WTC11 (cell line): ENCODE data around the gene PIK3CB. TPM values are rescaled to one million over a fixed set of nuclear protein-coding genes. Genes with fewer than 3 reads are reported as not detected.

Source experiments
- ATAC-seq: fragments of 200-7000 bp; cut with Tn5 transposase; 2 replicates; pipeline ENCODE4 v1.10.0; 2021; ENCODE audit warnings: mild to moderate bottlenecking, moderate library complexity
- CTCF ChIA-PET: fragments of 300-600 bp; sonication (Branson Sonifier 250); formaldehyde crosslinking; loops from one replicate; lab custom pipeline; 2021; ENCODE audit warnings: antibody characterized with exemption; lab: Charles Lee
- POLR2A ChIA-PET: fragments of 350-600 bp; sonication (Branson Sonifier 250); formaldehyde crosslinking; loops from one replicate; lab custom pipeline; 2021; ENCODE audit warnings: antibody characterized with exemption; lab: Charles Lee
- DNase-seq: peaks from one replicate; pipeline ENCODE4 v3.0.0; 2021; ENCODE audit warnings: low spot score
- H3K27ac Mint-ChIP-seq: 2 replicates; pipeline ENCODE4 v1.8.0; 2021; ENCODE audit warnings: mixed read lengths
- H3K27me3 Mint-ChIP-seq: 2 replicates; pipeline ENCODE4 v1.8.0; 2021; ENCODE audit warnings: low read depth, mild to moderate bottlenecking, moderate library complexity, mixed read lengths
- H3K36me3 Mint-ChIP-seq: 2 replicates; pipeline ENCODE4 v1.8.0; 2021; ENCODE audit warnings: mixed read lengths
- H3K4me1 Mint-ChIP-seq: 2 replicates; pipeline ENCODE4 v1.8.0; 2022; ENCODE audit warnings: mixed read lengths
- H3K4me3 Mint-ChIP-seq: 2 replicates; pipeline ENCODE4 v1.8.0; 2021; ENCODE audit warnings: mild to moderate bottlenecking, moderate library complexity, mixed read lengths
- H3K9me3 Mint-ChIP-seq: 2 replicates; pipeline ENCODE4 v1.8.0; 2021; ENCODE audit warnings: mixed read lengths
- ATF1 ChIP-seq: sonication (generic); formaldehyde crosslinking; IDR thresholded peaks from 2 replicates; pipeline ENCODE4 v1.8.1; 2023; ENCODE audit warnings: mild to moderate bottlenecking, moderate library complexity, missing genetic modification reagents
- CREM ChIP-seq: sonication (generic); formaldehyde crosslinking; IDR thresholded peaks from 2 replicates; pipeline ENCODE4 v1.8.1; 2022; ENCODE audit warnings: mild to moderate bottlenecking, missing genetic modification reagents, moderate library complexity
- ELF4 ChIP-seq: sonication (generic); formaldehyde crosslinking; IDR thresholded peaks from 2 replicates; pipeline ENCODE4 v1.8.1; 2022; ENCODE audit warnings: low read depth, mild to moderate bottlenecking, moderate library complexity, missing genetic modification reagents
- FOXJ3 ChIP-seq: sonication (generic); formaldehyde crosslinking; IDR thresholded peaks from 2 replicates; pipeline ENCODE4 v1.9.0; 2021; ENCODE audit warnings: missing genetic modification reagents, mild to moderate bottlenecking, borderline replicate concordance
- GTF2I ChIP-seq: fragments of 250-450 bp; sonication (Bioruptor Pico); conservative IDR thresholded peaks from 2 replicates; pipeline ENCODE4 v1.4.0; 2021; ENCODE audit warnings: mild to moderate bottlenecking
- KAT7 ChIP-seq: sonication (generic); formaldehyde crosslinking; IDR thresholded peaks from 2 replicates; pipeline ENCODE4 v1.8.1; 2023; ENCODE audit warnings: missing genetic modification reagents, mild to moderate bottlenecking, borderline replicate concordance
- MXD4 ChIP-seq: fragments of 250-450 bp; sonication (Bioruptor Pico); IDR thresholded peaks from 2 replicates; pipeline ENCODE4 v1.8.0; 2021; ENCODE audit warnings: mild to moderate bottlenecking, moderate library complexity, borderline replicate concordance
- NFYB ChIP-seq: sonication (generic); formaldehyde crosslinking; conservative IDR thresholded peaks from 2 replicates; pipeline ENCODE4 v1.8.0; 2022; ENCODE audit warnings: low read depth, missing genetic modification reagents
- PRRX2 ChIP-seq: fragments of 250-450 bp; sonication (Bioruptor Pico); IDR thresholded peaks from 2 replicates; pipeline ENCODE4 v1.8.0; 2021; ENCODE audit warnings: mild to moderate bottlenecking
- RELA ChIP-seq: sonication (generic); formaldehyde crosslinking; IDR thresholded peaks from 2 replicates; pipeline ENCODE4 v1.8.1; 2022; ENCODE audit warnings: missing genetic modification reagents, mild to moderate bottlenecking, borderline replicate concordance
- SMAD3 ChIP-seq: sonication (generic); formaldehyde crosslinking; IDR thresholded peaks from 2 replicates; pipeline ENCODE4 v1.8.0; 2022; ENCODE audit warnings: missing genetic modification reagents, mild to moderate bottlenecking, borderline replicate concordance
- TCF7 ChIP-seq: sonication (generic); formaldehyde crosslinking; IDR thresholded peaks from 2 replicates; pipeline ENCODE4 v1.8.0; 2022; ENCODE audit warnings: mild to moderate bottlenecking, low read depth, missing genetic modification reagents, moderate library complexity
- ZNF416 ChIP-seq: fragments of 250-450 bp; sonication (Bioruptor Pico); IDR thresholded peaks from 2 replicates; pipeline ENCODE4 v1.9.0; 2021; ENCODE audit warnings: mild to moderate bottlenecking, inconsistent platforms
- total RNA-seq: library from RNA; stranded (reverse); gene quantifications from 3 replicates; pipeline ENCODE4 v1.2.3, GENCODE V29; 2021
- TF ChIP-seq, protein P1 (sequence below): sonication (generic); formaldehyde crosslinking; IDR thresholded peaks from 2 replicates; pipeline ENCODE4 v1.8.1; 2023; ENCODE audit warnings: mild to moderate bottlenecking, moderate library complexity, missing genetic modification reagents
- TF ChIP-seq, protein P2 (sequence below): sonication (generic); formaldehyde crosslinking; conservative IDR thresholded peaks from 2 replicates; pipeline ENCODE4 v1.8.1; 2022; ENCODE audit warnings: mild to moderate bottlenecking, missing genetic modification reagents
- TF ChIP-seq, protein P3 (sequence below): sonication (generic); formaldehyde crosslinking; IDR thresholded peaks from 2 replicates; pipeline ENCODE4 v1.8.1; 2023; ENCODE audit warnings: mild to moderate bottlenecking, missing genetic modification reagents, borderline replicate concordance
- TF ChIP-seq, protein P4 (sequence below): sonication (generic); formaldehyde crosslinking; IDR thresholded peaks from 2 replicates; pipeline ENCODE4 v1.8.0; 2023; ENCODE audit warnings: missing genetic modification reagents, mild to moderate bottlenecking, borderline replicate concordance
- TF ChIP-seq, protein P5 (sequence below): fragments of 200-600 bp; IDR thresholded peaks from 2 replicates; pipeline ENCODE4 v1.8.0; 2022; ENCODE audit warnings: antibody characterized with exemption
- TF ChIP-seq, protein P6 (sequence below): sonication (generic); formaldehyde crosslinking; IDR thresholded peaks from 2 replicates; pipeline ENCODE4 v1.8.0; 2022; ENCODE audit warnings: mild to moderate bottlenecking, missing genetic modification reagents
- TF ChIP-seq, protein P7 (sequence below): sonication (generic); formaldehyde crosslinking; IDR thresholded peaks from 2 replicates; pipeline ENCODE4 v1.8.0; 2022; ENCODE audit warnings: mild to moderate bottlenecking, missing genetic modification reagents

Gene PIK3CB
- total RNA-seq, 1 experiment from 2014 or later = 36.0 TPM

DNA sequence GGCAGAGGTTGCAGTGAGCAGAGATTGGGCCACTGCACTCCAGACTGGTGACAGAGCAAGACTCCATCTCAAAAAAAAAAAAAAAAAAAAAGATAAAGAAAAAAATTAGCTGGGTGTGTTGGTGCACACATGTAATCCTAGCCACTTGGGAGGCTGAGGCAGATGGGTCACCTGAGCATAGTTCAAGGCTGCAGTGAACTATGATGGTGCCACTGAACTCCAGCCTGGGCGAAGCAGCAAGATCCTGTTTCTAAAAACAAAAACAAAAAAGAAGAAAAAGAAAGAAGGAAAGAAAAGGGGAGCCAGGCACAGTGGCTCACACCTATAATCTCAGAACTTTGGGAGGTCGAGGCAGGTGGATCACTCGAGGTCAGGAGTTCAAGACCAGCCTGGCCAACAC, 32.9 kb downstream of the PIK3CB start (continued):
- TF ChIP-seq ATF1 (CRISPR knock-in tag) (no peak), ELF4 (CRISPR knock-in tag) (no peak), CREM (CRISPR knock-in tag) (no peak), MXD4 (CRISPR knock-in tag) (no peak), PRRX2 (no peak)
- TF ChIP-seq, protein P1, sequence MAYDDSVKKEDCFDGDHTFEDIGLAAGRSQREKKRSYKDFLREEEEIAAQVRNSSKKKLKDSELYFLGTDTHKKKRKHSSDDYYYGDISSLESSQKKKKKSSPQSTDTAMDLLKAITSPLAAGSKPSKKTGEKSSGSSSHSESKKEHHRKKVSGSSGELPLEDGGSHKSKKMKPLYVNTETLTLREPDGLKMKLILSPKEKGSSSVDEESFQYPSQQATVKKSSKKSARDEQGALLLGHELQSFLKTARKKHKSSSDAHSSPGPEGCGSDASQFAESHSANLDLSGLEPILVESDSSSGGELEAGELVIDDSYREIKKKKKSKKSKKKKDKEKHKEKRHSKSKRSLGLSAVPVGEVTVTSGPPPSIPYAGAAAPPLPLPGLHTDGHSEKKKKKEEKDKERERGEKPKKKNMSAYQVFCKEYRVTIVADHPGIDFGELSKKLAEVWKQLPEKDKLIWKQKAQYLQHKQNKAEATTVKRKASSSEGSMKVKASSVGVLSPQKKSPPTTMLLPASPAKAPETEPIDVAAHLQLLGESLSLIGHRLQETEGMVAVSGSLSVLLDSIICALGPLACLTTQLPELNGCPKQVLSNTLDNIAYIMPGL (CRISPR knock-in tag) = no peak
- TF ChIP-seq, protein P2, sequence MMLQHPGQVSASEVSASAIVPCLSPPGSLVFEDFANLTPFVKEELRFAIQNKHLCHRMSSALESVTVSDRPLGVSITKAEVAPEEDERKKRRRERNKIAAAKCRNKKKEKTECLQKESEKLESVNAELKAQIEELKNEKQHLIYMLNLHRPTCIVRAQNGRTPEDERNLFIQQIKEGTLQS (CRISPR knock-in tag) = no peak
- TF ChIP-seq, all 79 proteins: peak for 0

DNA sequence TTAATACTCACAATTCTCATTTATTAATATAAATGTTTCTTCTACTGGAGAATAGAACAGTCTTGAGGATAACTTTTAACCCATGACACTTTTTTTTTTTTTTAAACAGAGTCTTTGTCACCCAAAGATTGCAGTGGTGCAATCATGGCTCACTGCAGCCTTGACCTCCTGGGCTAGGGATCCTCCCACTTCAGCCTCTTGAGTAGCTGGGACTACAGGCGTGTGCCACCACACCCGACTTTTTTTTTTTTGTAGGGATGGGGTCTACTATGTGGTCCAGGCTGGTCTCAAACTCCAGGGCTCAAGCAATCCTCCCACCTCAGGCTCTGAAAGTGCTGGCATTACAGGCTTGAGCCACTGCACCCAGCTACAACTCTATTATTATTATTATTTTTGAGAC, 34.5 kb downstream of the PIK3CB start:
- Mint-ChIP-seq H3K27ac (no peak overlapping the region), H3K36me3 (peaks cover 3% of the 10 kb centered on the region; the same call in 1 of the 2 replicates), H3K27me3 (no peaks in the 10 kb centered on the region), H3K9me3 (no peaks in the 10 kb centered on the region), H3K4me1 (peaks cover 14% of the 10 kb centered on the region), H3K4me3 (no peak overlapping the region)
- POLR2A ChIA-PET = no interaction called here
- CTCF ChIA-PET = no interaction called here
- ATAC-seq (no peak), DNase-seq (no peak)
- TF ChIP-seq, protein P3, sequence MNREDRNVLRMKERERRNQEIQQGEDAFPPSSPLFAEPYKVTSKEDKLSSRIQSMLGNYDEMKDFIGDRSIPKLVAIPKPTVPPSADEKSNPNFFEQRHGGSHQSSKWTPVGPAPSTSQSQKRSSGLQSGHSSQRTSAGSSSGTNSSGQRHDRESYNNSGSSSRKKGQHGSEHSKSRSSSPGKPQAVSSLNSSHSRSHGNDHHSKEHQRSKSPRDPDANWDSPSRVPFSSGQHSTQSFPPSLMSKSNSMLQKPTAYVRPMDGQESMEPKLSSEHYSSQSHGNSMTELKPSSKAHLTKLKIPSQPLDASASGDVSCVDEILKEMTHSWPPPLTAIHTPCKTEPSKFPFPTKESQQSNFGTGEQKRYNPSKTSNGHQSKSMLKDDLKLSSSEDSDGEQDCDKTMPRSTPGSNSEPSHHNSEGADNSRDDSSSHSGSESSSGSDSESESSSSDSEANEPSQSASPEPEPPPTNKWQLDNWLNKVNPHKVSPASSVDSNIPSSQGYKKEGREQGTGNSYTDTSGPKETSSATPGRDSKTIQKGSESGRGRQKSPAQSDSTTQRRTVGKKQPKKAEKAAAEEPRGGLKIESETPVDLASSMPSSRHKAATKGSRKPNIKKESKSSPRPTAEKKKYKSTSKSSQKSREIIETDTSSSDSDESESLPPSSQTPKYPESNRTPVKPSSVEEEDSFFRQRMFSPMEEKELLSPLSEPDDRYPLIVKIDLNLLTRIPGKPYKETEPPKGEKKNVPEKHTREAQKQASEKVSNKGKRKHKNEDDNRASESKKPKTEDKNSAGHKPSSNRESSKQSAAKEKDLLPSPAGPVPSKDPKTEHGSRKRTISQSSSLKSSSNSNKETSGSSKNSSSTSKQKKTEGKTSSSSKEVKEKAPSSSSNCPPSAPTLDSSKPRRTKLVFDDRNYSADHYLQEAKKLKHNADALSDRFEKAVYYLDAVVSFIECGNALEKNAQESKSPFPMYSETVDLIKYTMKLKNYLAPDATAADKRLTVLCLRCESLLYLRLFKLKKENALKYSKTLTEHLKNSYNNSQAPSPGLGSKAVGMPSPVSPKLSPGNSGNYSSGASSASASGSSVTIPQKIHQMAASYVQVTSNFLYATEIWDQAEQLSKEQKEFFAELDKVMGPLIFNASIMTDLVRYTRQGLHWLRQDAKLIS (CRISPR knock-in tag) = no peak
- TF ChIP-seq ZNF416 = no peak
- no peak for TF ChIP-seq KAT7
- TF ChIP-seq, protein P1 (CRISPR knock-in tag) = no peak
- TF ChIP-seq TCF7 = no peak
- TF ChIP-seq RELA = no peak
- TF ChIP-seq, protein P4, sequence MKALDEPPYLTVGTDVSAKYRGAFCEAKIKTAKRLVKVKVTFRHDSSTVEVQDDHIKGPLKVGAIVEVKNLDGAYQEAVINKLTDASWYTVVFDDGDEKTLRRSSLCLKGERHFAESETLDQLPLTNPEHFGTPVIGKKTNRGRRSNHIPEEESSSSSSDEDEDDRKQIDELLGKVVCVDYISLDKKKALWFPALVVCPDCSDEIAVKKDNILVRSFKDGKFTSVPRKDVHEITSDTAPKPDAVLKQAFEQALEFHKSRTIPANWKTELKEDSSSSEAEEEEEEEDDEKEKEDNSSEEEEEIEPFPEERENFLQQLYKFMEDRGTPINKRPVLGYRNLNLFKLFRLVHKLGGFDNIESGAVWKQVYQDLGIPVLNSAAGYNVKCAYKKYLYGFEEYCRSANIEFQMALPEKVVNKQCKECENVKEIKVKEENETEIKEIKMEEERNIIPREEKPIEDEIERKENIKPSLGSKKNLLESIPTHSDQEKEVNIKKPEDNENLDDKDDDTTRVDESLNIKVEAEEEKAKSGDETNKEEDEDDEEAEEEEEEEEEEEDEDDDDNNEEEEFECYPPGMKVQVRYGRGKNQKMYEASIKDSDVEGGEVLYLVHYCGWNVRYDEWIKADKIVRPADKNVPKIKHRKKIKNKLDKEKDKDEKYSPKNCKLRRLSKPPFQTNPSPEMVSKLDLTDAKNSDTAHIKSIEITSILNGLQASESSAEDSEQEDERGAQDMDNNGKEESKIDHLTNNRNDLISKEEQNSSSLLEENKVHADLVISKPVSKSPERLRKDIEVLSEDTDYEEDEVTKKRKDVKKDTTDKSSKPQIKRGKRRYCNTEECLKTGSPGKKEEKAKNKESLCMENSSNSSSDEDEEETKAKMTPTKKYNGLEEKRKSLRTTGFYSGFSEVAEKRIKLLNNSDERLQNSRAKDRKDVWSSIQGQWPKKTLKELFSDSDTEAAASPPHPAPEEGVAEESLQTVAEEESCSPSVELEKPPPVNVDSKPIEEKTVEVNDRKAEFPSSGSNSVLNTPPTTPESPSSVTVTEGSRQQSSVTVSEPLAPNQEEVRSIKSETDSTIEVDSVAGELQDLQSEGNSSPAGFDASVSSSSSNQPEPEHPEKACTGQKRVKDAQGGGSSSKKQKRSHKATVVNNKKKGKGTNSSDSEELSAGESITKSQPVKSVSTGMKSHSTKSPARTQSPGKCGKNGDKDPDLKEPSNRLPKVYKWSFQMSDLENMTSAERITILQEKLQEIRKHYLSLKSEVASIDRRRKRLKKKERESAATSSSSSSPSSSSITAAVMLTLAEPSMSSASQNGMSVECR (CRISPR knock-in tag) = no peak
- TF ChIP-seq, protein P5, sequence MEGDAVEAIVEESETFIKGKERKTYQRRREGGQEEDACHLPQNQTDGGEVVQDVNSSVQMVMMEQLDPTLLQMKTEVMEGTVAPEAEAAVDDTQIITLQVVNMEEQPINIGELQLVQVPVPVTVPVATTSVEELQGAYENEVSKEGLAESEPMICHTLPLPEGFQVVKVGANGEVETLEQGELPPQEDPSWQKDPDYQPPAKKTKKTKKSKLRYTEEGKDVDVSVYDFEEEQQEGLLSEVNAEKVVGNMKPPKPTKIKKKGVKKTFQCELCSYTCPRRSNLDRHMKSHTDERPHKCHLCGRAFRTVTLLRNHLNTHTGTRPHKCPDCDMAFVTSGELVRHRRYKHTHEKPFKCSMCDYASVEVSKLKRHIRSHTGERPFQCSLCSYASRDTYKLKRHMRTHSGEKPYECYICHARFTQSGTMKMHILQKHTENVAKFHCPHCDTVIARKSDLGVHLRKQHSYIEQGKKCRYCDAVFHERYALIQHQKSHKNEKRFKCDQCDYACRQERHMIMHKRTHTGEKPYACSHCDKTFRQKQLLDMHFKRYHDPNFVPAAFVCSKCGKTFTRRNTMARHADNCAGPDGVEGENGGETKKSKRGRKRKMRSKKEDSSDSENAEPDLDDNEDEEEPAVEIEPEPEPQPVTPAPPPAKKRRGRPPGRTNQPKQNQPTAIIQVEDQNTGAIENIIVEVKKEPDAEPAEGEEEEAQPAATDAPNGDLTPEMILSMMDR = no peak
- TF ChIP-seq, protein P6, sequence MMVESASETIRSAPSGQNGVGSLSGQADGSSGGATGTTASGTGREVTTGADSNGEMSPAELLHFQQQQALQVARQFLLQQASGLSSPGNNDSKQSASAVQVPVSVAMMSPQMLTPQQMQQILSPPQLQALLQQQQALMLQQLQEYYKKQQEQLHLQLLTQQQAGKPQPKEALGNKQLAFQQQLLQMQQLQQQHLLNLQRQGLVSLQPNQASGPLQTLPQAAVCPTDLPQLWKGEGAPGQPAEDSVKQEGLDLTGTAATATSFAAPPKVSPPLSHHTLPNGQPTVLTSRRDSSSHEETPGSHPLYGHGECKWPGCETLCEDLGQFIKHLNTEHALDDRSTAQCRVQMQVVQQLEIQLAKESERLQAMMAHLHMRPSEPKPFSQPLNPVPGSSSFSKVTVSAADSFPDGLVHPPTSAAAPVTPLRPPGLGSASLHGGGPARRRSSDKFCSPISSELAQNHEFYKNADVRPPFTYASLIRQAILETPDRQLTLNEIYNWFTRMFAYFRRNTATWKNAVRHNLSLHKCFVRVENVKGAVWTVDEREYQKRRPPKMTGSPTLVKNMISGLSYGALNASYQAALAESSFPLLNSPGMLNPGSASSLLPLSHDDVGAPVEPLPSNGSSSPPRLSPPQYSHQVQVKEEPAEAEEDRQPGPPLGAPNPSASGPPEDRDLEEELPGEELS (CRISPR knock-in tag) = no peak
- no peak for TF ChIP-seq GTF2I (CRISPR knock-in tag)
- TF ChIP-seq FOXJ3 (CRISPR knock-in tag) = no peak
- TF ChIP-seq NFYB = no peak
- TF ChIP-seq, protein P7, sequence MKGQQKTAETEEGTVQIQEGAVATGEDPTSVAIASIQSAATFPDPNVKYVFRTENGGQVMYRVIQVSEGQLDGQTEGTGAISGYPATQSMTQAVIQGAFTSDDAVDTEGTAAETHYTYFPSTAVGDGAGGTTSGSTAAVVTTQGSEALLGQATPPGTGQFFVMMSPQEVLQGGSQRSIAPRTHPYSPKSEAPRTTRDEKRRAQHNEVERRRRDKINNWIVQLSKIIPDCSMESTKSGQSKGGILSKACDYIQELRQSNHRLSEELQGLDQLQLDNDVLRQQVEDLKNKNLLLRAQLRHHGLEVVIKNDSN (CRISPR knock-in tag) = no peak
- TF ChIP-seq SMAD3 (CRISPR knock-in tag) = no peak
